Adrenal gland (tissue), 5 donors: Measurements from ENCODE around the gene FANCI.

Experiments
- POLR2A ChIP-seq, 2 donors: fragments of 450-650 bp; IDR thresholded peaks; one replicate each; pipeline ENCODE4 v1.6.1; 2017; ENCODE audit warnings: antibody characterized with exemption in 2 of 2, mild to moderate bottlenecking in 2 of 2, moderate library complexity in 1 of 2
- TF ChIP-seq, protein P1 (sequence below), 6 experiments: fragments of 450-650 bp in 4 of 6; fragments of 200-600 bp in 2 of 6; sonication (generic) in 1 of 6; IDR thresholded peaks; 1 replicate in 5 of 6; 2 replicates in 1 of 6; pipeline versions ENCODE4 v1.5.1 to v1.8.0; 2016 to 2021; ENCODE audit warnings: antibody characterized with exemption in 6 of 6, mild to moderate bottlenecking in 2 of 6, moderate library complexity in 1 of 6
- donor health status: DM: no; HTN: no; CAD: no.

DNA sequence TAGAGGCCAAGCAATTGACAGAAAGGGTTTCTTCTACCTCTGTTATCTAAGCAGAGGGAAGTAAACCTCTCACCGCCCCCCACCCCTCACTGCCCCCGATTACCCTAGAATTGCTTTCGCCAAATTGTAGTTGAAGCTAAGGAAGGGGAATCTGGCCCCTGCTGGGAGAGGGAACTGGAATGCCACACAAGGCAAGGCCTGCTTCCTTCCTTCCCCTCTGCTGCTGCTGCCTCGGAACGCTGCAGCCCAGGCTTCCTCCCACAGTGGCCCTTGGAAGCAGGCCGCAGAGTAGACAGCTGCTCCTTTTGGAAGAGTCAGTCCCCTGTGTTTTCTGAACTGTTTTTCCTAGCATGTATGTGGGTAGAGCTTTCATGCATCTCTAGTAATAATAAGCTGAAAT is 44.0 kb upstream of the FANCI start:
- TF ChIP-seq, protein P1, sequence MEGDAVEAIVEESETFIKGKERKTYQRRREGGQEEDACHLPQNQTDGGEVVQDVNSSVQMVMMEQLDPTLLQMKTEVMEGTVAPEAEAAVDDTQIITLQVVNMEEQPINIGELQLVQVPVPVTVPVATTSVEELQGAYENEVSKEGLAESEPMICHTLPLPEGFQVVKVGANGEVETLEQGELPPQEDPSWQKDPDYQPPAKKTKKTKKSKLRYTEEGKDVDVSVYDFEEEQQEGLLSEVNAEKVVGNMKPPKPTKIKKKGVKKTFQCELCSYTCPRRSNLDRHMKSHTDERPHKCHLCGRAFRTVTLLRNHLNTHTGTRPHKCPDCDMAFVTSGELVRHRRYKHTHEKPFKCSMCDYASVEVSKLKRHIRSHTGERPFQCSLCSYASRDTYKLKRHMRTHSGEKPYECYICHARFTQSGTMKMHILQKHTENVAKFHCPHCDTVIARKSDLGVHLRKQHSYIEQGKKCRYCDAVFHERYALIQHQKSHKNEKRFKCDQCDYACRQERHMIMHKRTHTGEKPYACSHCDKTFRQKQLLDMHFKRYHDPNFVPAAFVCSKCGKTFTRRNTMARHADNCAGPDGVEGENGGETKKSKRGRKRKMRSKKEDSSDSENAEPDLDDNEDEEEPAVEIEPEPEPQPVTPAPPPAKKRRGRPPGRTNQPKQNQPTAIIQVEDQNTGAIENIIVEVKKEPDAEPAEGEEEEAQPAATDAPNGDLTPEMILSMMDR (IDR thresholded peaks at IDR 0.05), result no peak
- no peak for TF ChIP-seq POLR2A (IDR thresholded peaks at IDR 0.05)
